ENCODE results near the gene ASPRV1.
A peak's percentile ranks its signal among the peaks of the same experiment; 100 is the strongest.
"Not testable (repeated sequence)": the region's sequence is repeated elsewhere in the genome, so short reads cannot be mapped to it uniquely, and the experiment has no call there.

ASPRV1 gene

GRCh38 chr2:69961496-69961895 lies at the start of gene ASPRV1:
TSS of gene ASPRV1 (minus strand) at chr2:69961631. CDS start at chr2:69961436, 195 bp downstream.
- DNase-seq (ENCODE audit: low read depth) = no peak

DNA sequence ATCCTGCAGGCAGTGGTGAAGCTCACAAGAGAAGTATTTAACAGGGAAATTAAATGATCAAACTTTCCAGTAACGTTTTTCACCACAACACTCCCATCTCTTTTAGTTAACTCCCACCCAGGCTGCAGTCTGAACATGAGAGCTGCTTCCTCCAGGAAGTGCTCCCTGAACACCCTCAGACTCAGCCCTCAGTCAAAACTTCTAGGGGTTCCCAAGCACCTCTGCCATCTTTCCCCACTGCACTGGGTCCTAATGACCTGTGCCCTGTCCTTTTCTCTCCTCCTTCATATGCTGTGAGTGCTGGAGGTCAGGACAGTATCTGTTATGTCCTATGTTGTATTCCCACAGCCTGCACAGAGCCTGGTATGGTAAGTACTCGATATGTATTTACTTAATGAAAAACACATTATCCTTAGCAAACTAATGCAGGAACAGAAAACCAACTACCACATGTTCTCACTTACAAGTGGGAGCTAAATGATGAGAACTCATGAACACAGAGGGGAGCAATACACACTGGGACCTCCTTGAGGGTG lies 49.2 kb upstream of the ASPRV1 start:
- DNase-seq (ENCODE audit: low read depth) = no peak

- DNase-seq (ENCODE audit: low read depth) = no peak
These were observed 48.5 kb upstream of the ASPRV1 start for GRCh38 chr2:70009762-70010575.

- DNase-seq (ENCODE audit: low read depth) = no peak
These were observed 46.9 kb upstream of the ASPRV1 start for GRCh38 chr2:70008290-70008689.

GRCh38 chr2:70007151-70007550 lies 45.7 kb upstream of the ASPRV1 start:
- DNase-seq (ENCODE audit: low read depth) = no peak

GRCh38 chr2:70006447-70006784 lies 45.0 kb upstream of the ASPRV1 start:
- DNase-seq (ENCODE audit: low read depth) = no peak

DNA sequence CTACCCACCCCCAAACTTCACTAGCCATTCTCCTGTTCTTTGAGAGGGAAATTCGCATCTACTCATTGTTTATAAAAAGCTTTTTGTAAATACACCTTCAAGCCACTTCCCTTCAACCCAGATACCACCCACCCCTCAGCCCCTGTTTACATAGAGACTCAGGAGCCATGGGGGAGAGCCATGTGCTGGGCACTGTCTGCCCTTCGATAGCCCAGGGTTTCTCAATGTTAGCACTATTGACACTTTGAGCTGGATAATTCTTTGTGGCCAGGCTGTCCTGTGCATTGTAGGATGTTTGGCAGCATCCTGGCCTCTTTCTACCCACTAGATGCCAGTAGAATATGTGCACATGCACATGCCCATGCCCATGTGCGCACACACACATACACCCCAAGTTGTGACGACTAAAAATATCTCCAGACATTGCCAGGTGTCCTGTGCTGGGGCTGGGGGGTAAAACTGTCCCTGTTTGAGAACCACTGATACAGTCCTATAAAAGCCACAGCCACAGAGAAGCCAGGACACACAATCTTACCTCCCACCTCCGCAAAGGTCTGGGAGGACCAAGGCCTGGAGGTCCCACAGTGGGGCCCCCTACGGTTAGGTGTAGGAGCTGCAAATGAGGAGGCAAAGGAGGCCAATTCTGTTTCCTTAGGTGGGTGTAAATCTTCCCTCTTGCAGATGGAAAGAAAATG lies 44.5 kb upstream of the ASPRV1 start:
- no peak for DNase-seq (ENCODE audit: low read depth)

- DNase-seq (ENCODE audit: low read depth) = no peak
These were observed 43.8 kb upstream of the ASPRV1 start for GRCh38 chr2:70005216-70005615.

- no peak for DNase-seq (ENCODE audit: low read depth)
These were observed 41.8 kb upstream of the ASPRV1 start for GRCh38 chr2:70003093-70003830.

DNA sequence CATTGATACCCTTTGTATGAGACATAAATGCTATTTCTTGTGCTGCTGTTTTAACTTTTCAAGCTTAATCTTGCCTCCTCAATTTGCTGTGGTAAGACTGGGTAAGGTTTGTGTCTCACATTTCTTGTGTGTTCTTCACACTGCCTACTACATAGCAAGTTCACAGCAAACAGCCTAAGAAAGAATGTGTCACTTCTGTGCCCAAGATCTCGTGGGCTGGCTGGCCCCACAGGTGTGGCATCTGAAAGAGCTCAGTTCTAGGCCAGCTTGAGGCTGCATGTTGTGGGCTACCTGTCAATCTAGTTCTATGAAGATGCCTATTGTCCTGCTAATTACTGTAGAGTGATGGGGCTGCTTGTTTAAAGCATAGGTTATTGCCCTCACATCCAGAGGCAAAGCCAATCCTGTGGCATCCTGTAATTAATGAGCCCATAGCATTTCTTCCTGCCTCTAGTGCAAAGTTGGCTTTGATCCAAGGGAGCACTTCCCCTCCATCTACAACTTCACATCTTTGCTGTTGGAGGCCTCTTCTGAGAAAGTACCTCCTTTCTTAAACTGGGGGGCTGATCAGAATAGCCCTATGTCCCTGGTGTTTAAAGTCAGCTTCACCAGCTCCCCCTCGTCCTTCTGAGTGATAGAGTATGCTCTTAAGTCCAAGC lies 40.9 kb upstream of the ASPRV1 start:
- no peak for DNase-seq (ENCODE audit: low read depth)

- DNase-seq (ENCODE audit: low read depth) = not testable (repeated sequence)
These were observed 39.1 kb upstream of the ASPRV1 start for GRCh38 chr2:70000529-70000928.

- DNase-seq (ENCODE audit: low read depth) = no peak
These were observed 37.3 kb upstream of the ASPRV1 start for GRCh38 chr2:69998761-69999160.

DNA sequence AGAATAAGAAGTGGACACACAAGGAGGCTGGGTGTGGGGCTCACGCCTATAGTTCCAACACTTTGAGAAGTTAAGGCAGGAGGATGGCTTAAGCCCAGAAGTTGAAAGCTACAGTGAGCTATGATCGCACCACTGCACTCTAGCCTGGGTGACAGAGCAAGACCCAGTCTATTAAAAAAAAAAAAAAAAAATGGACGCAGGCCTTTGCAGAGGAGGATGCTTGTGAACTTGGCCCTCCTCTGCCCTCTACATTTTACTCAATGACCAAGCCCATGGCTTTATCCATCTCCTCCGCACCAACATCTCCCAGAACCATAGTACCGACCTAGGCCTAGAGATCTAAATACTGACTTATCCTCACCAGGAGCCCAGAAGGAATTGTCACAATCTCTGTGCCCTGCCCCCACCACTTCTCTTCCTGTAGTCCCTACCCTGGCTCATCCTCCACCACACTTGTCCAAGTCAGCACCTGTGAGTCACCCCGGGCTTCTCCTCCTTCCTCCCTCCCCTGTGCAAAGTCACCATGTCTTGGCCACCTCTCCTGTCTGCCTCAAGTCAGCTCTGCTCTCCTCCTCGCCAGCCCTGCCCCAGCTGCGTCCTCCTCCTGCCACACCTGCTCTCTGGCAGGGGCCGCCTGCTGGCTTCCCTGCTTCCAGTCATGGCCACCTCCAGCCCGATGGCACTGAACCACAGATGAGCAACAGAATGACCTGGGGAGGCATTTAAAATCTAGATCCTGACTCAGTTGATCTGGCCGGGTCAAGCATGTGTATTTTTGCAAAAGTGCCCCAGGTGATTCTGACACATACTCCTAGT lies 35.8 kb upstream of the ASPRV1 start:
- DNase-seq (ENCODE audit: low read depth) = peak; percentile 45

GRCh38 chr2:69995511-69995910 lies 34.1 kb upstream of the ASPRV1 start:
- no peak for DNase-seq (ENCODE audit: low read depth)

DNA sequence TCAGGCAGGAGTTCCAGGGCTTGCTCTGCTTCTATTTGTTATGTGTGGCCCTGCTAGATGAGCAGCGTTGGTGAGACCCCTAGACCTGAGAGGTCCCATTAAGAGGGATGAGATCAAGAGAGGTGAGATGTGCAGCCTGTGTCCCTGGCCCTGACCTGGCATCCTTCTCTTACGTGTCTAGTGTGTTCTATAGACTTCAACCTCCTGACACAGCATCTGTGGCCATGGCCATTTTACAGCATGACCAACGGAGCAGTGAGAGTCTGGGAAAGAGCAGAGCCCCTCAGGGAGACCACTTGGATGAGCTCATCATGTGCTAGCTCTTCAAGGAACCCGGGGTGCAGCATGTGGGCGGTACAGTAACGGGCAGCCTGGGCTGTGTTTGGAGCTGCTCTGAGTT lies 32.7 kb upstream of the ASPRV1 start:
- DNase-seq (ENCODE audit: low read depth) = no peak

GRCh38 chr2:69993708-69994107 lies 32.3 kb upstream of the ASPRV1 start:
- DNase-seq (ENCODE audit: low read depth) = no peak

DNA sequence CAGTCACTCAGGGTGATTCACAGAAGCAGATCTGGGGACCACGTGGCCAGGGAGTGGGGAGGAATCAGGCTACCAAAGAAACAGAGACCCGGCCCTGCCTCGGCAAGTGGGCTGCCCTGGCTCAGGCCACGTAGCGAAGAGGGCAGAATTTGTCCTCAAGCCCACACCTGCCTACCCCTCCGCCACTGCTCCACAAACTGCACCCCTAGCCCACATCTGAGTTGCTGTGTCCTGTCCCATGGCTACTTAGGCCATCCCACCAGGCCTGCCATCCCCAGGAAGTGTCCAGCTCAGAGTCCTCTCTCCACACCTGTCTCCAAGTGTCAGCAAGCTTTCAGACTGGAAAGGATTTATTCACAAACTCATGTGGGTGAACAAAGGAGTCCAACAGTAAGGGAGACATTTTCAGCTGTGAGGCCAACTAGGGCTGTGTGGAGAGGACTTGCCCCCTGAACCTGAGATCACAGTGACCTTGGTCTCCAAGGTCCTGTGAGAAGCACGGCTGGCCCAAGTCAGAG lies 31.7 kb upstream of the ASPRV1 start:
- DNase-seq (ENCODE audit: low read depth) = no peak

DNA sequence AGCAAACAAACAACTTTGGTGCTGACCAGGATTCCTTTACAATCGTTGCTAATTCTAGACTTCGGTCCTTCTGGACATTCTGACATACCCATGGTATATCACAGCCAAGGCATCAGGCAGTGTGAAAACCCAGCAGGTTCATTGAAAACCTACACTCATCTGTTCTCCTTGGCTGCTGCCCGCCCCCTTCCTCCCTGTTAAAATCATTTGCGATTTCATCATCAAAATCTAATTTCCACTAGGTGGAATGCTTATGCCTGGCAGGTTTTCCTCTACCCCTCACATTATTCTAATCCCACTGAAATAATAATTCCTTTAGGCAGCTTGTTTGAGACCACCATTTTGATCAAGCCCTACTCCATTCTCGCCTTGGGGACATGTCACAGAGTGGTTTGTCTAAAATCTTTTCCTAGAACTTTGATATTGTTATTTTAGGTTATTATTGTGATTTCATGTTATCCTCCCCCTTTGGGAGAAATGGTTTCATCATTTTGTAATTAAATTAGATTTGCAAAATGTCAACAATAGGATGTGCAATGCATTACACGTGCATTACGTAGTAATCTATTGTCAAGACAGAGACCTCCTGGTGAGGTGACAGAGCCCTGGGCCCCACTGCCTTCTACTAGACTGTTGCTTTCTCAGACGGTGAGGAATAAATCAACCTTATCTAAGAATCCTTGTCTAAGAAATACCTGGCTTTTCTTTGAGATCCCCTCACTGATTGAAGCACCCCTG lies 31.0 kb upstream of the ASPRV1 start:
- no peak for DNase-seq (ENCODE audit: low read depth)

- no peak for DNase-seq (ENCODE audit: low read depth)
These were observed 28.1 kb upstream of the ASPRV1 start for GRCh38 chr2:69989441-69990105.

- DNase-seq (ENCODE audit: low read depth) = no peak
These were observed 27.6 kb upstream of the ASPRV1 start for GRCh38 chr2:69989009-69989408.

Measured in HS-5 (cell line).